Measurements from ENCODE around the gene TTLL1. TPM values are rescaled to one million over a fixed set of nuclear protein-coding genes. Genes with fewer than 3 reads are reported as not detected.

TTLL1 gene
- total RNA-seq, 1 experiment from 2014 or later, result 5.5 TPM

GRCh38 chr22:43118024-43118849 lies 29.0 kb upstream of the TTLL1 start:
- POLR2A ChIA-PET, result no interaction called here
- H3K27ac Mint-ChIP-seq, result no peak overlapping the region

GRCh38 chr22:43116932-43117331 lies 27.7 kb upstream of the TTLL1 start:
- POLR2A ChIA-PET, result interaction anchor here (0.7 to 1.2 kb wide), 2 partner anchors 222 to 322 kb away, joined by 3 to 5 read pairs; no protein-coding TSS in a partner anchor
- no peaks in the 10 kb centered on the region for H3K9me3 Mint-ChIP-seq
- ATAC-seq, result no peak
- no peak overlapping the region for H3K27ac Mint-ChIP-seq
- CTCF ChIA-PET, result interaction anchor here (0.9 to 1.5 kb wide), 3 partner anchors 9 to 249 kb away, joined by 3 to 4 read pairs (median 4); no protein-coding TSS in a partner anchor
- H3K27me3 Mint-ChIP-seq (ENCODE audit: low read depth), result peaks cover 29% of the 10 kb centered on the region
- DNase-seq (ENCODE audit: low spot score), result no peak
- H3K4me1 Mint-ChIP-seq, result peaks cover 6% of the 10 kb centered on the region; the same call in 1 of the 2 replicates
- H3K36me3 Mint-ChIP-seq, result no peaks in the 10 kb centered on the region
- no peak overlapping the region for H3K4me3 Mint-ChIP-seq
- TF ChIP-seq NFE2L1 (CRISPR knock-in tag; IDR thresholded peaks at IDR 0.05) (no peak), E2F5 (CRISPR knock-in tag; IDR thresholded peaks at IDR 0.05) (no peak), ZNF512 (CRISPR knock-in tag; IDR thresholded peaks at IDR 0.05; ENCODE audit: borderline replicate concordance) (no peak), ZNF281 (CRISPR knock-in tag; IDR thresholded peaks at IDR 0.05) (no peak), CTCF (IDR thresholded peaks at IDR 0.05) (no peak), AFF4 (CRISPR knock-in tag; IDR thresholded peaks at IDR 0.05; ENCODE audit: borderline replicate concordance) (no peak), ESRRA (CRISPR knock-in tag; IDR thresholded peaks at IDR 0.05; ENCODE audit: borderline replicate concordance) (no peak), CDX4 (CRISPR knock-in tag; IDR thresholded peaks at IDR 0.05; ENCODE audit: borderline replicate concordance) (no peak), ZNF232 (CRISPR knock-in tag; IDR thresholded peaks at IDR 0.05) (no peak)

More at GRCh38 chr22:43118024-43118849, 29.0 kb upstream of the TTLL1 start:
- DNase-seq (ENCODE audit: low spot score) (no peak), ATAC-seq (peak; percentile 22)
- CTCF ChIA-PET, result interaction anchor here (0.5 to 1.5 kb wide), 6 partner anchors 11 to 108 kb away, joined by 3 to 4 read pairs (median 3); no protein-coding TSS in a partner anchor
- H3K4me3 Mint-ChIP-seq, result no peak overlapping the region
- peaks cover 16% of the 10 kb centered on the region for H3K27me3 Mint-ChIP-seq (ENCODE audit: low read depth)
- H3K4me1 Mint-ChIP-seq, result peaks cover 6% of the 10 kb centered on the region; the same call in 1 of the 2 replicates
- H3K9me3 Mint-ChIP-seq, result no peaks in the 10 kb centered on the region
- no peaks in the 10 kb centered on the region for H3K36me3 Mint-ChIP-seq
- TF ChIP-seq IRF2 (CRISPR knock-in tag; IDR thresholded peaks at IDR 0.05; ENCODE audit: borderline replicate concordance, low read depth) (no peak), PRDM15 (CRISPR knock-in tag; IDR thresholded peaks at IDR 0.05) (no peak), GABPB1 (CRISPR knock-in tag; IDR thresholded peaks at IDR 0.05) (no peak)
